ENCODE data around the gene RPL29. TPM values are rescaled to one million over a fixed set of nuclear protein-coding genes. Genes with fewer than 3 reads are reported as not detected.

The RPL29 gene
- polyA plus RNA-seq, 1 donor = 2,526 TPM

DNA sequence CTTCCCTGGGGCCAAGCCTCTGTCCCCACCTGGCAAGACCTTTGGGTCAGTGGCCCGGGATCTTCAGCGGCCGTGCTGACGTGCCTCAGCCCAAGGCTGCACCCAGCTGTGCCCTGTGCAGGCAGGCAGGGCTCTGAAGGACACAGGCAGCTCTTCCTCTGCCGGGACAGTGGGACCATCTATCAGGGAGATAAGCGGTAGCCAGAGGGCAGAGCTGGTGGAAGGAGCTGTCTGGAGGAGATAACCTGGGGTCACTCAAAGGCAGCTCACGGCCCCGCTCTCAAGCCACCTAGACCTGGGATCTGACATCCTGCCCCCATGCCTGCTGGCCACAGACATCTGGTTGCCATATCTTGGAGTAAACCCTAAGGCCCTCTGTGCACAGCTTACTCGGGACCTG lies 33.4 kb upstream of the RPL29 start:
- no peak for DNase-seq
- no peaks in the 10 kb centered on the region for H3K27me3 ChIP-seq (ENCODE audit: control insufficient read depth, insufficient read depth, low read length)
- no peak overlapping the region for H3K27ac ChIP-seq (ENCODE audit: low read length)
- no CpG with 5 or more reads among the region's 9 CpGs for WGBS (ENCODE audit: insufficient coverage, low lambda C conversion rate)
- H3K4me3 ChIP-seq (ENCODE audit: low read length) = no peak overlapping the region
- H3K4me1 ChIP-seq (ENCODE audit: control insufficient read depth, insufficient read depth, low read length) = peaks cover 9% of the 10 kb centered on the region
- H3K36me3 ChIP-seq (ENCODE audit: control insufficient read depth, insufficient read depth, low read length) = no peaks in the 10 kb centered on the region
- no peaks in the 10 kb centered on the region for H3K9me3 ChIP-seq (ENCODE audit: control insufficient read depth, low read depth, low read length)

- Histone ChIP-seq H3K4me1 (ENCODE audit: control insufficient read depth, insufficient read depth, low read length) (peaks cover 7% of the 10 kb centered on the region), H3K4me3 (ENCODE audit: low read length) (no peak overlapping the region), H3K27me3 (ENCODE audit: control insufficient read depth, insufficient read depth, low read length) (no peaks in the 10 kb centered on the region), H3K9me3 (ENCODE audit: control insufficient read depth, low read depth, low read length) (no peaks in the 10 kb centered on the region), H3K27ac (ENCODE audit: low read length) (no peak overlapping the region), H3K36me3 (ENCODE audit: control insufficient read depth, insufficient read depth, low read length) (no peaks in the 10 kb centered on the region)
- WGBS (ENCODE audit: insufficient coverage, low lambda C conversion rate) = no CpG with 5 or more reads among the region's 12 CpGs
- DNase-seq = no peak
Measured at GRCh38 chr3:52028572-52028971, 32.9 kb upstream of the RPL29 start.

- no peaks in the 10 kb centered on the region for H3K9me3 ChIP-seq (ENCODE audit: control insufficient read depth, low read depth, low read length)
- no peaks in the 10 kb centered on the region for H3K36me3 ChIP-seq (ENCODE audit: control insufficient read depth, insufficient read depth, low read length)
- no peaks in the 10 kb centered on the region for H3K27me3 ChIP-seq (ENCODE audit: control insufficient read depth, insufficient read depth, low read length)
- no peak for DNase-seq
- no peak overlapping the region for H3K4me3 ChIP-seq (ENCODE audit: low read length)
- H3K27ac ChIP-seq (ENCODE audit: low read length) = no peak overlapping the region
- 47% methylated on average over 2 of the region's 4 CpGs for WGBS (ENCODE audit: insufficient coverage, low lambda C conversion rate)
- no peaks in the 10 kb centered on the region for H3K4me1 ChIP-seq (ENCODE audit: control insufficient read depth, insufficient read depth, low read length)
Measured at GRCh38 chr3:52026041-52026440, 30.3 kb upstream of the RPL29 start.

DNA sequence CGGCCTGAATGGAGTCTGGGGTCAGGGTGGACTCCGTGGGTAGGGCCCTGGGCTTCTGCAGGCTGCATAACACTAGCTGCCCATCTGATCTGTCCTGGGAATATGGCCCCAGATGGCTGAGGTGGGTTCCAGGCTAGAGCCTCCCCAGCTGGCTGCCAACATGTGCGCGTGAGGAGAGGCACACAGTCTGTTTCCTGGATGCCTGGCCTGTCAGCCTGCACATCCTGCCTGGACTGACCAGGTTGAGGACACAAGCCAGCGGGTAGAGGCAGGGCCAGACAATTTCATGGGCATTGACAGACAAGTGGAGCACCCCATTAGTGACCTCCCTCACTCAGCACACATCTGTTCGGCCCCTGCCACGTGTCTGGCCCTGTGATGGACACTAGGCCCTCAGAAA lies 29.8 kb upstream of the RPL29 start:
- WGBS (ENCODE audit: insufficient coverage, low lambda C conversion rate) = no CpG with 5 or more reads among the region's 7 CpGs
- no peak for DNase-seq

GRCh38 chr3:52024765-52025452 lies 29.2 kb upstream of the RPL29 start:
- no peaks in the 10 kb centered on the region for H3K4me1 ChIP-seq (ENCODE audit: control insufficient read depth, insufficient read depth, low read length)
- no peak overlapping the region for H3K4me3 ChIP-seq (ENCODE audit: low read length)
- no peaks in the 10 kb centered on the region for H3K36me3 ChIP-seq (ENCODE audit: control insufficient read depth, insufficient read depth, low read length)
- H3K27me3 ChIP-seq (ENCODE audit: control insufficient read depth, insufficient read depth, low read length) = no peaks in the 10 kb centered on the region
- no peaks in the 10 kb centered on the region for H3K9me3 ChIP-seq (ENCODE audit: control insufficient read depth, low read depth, low read length)
- WGBS (ENCODE audit: insufficient coverage, low lambda C conversion rate) = no CpG with 5 or more reads among the region's 6 CpGs
- H3K27ac ChIP-seq (ENCODE audit: low read length) = no peak overlapping the region
- DNase-seq = no peak

More for the DNA sequence above, 29.8 kb upstream of the RPL29 start:
- no peak overlapping the region for H3K4me3 ChIP-seq (ENCODE audit: low read length)
- H3K27me3 ChIP-seq (ENCODE audit: control insufficient read depth, insufficient read depth, low read length) = no peaks in the 10 kb centered on the region
- no peak overlapping the region for H3K27ac ChIP-seq (ENCODE audit: low read length)
- no peaks in the 10 kb centered on the region for H3K36me3 ChIP-seq (ENCODE audit: control insufficient read depth, insufficient read depth, low read length)
- H3K4me1 ChIP-seq (ENCODE audit: control insufficient read depth, insufficient read depth, low read length) = no peaks in the 10 kb centered on the region
- H3K9me3 ChIP-seq (ENCODE audit: control insufficient read depth, low read depth, low read length) = no peaks in the 10 kb centered on the region

DNA sequence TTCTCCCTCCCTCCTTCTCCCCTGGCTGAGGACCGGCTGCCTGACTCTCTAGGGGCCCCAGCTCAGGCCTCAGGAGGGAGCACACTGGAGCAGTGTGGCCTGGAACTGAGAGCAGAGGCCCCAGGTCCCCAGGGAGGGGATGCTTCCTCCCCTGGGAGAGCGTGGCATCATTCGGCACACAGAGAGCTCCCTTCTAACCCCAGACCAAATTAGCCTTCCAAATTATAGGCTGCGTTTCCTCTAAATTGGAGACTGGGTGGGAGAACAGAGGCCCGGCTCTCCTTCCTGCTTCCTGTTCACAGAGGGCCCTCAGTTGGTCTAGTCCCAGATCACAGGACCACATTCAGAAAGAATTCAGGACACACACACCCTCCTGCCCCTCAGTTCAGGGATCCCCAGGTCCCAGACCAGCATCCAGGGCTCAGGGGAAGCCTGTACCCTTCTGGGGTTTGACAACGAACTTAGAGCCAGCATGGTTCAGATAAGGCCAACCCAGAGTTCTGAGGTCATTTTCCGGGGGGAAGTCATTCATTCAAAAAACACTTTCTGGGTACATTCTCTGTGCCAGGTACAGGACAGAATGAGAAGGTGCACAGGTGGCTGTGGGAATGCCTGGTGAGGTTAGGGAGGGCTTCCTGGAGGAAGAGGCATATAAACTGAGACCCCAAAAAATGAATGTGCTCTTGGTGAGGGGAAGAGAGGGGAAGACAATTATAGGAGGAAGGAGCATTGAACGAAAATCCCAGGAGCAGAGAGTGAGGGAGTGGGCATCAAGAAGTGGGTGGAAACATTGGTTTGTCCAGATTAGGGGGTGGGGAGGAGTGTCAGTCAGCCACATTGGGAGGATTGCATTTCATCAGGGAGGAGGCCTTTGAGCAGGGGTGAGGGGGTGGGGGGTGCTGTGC lies 28.4 kb upstream of the RPL29 start:
- Histone ChIP-seq H3K27ac (ENCODE audit: low read length) (no peak overlapping the region), H3K9me3 (ENCODE audit: control insufficient read depth, low read depth, low read length) (no peaks in the 10 kb centered on the region), H3K4me1 (ENCODE audit: control insufficient read depth, insufficient read depth, low read length) (no peaks in the 10 kb centered on the region), H3K27me3 (ENCODE audit: control insufficient read depth, insufficient read depth, low read length) (no peaks in the 10 kb centered on the region), H3K36me3 (ENCODE audit: control insufficient read depth, insufficient read depth, low read length) (no peaks in the 10 kb centered on the region), H3K4me3 (ENCODE audit: low read length) (no peak overlapping the region)
- no peak for DNase-seq
- 67% methylated on average over 1 of the region's 8 CpGs for WGBS (ENCODE audit: insufficient coverage, low lambda C conversion rate)

GRCh38 chr3:52023101-52023770 lies 27.5 kb upstream of the RPL29 start:
- WGBS (ENCODE audit: insufficient coverage, low lambda C conversion rate) = no CpG with 5 or more reads among the region's 3 CpGs
- Histone ChIP-seq H3K36me3 (ENCODE audit: control insufficient read depth, insufficient read depth, low read length) (no peaks in the 10 kb centered on the region), H3K27ac (ENCODE audit: low read length) (no peak overlapping the region), H3K27me3 (ENCODE audit: control insufficient read depth, insufficient read depth, low read length) (no peaks in the 10 kb centered on the region), H3K4me1 (ENCODE audit: control insufficient read depth, insufficient read depth, low read length) (no peaks in the 10 kb centered on the region), H3K4me3 (ENCODE audit: low read length) (no peak overlapping the region), H3K9me3 (ENCODE audit: control insufficient read depth, low read depth, low read length) (no peaks in the 10 kb centered on the region)
- no peak for DNase-seq

DNA sequence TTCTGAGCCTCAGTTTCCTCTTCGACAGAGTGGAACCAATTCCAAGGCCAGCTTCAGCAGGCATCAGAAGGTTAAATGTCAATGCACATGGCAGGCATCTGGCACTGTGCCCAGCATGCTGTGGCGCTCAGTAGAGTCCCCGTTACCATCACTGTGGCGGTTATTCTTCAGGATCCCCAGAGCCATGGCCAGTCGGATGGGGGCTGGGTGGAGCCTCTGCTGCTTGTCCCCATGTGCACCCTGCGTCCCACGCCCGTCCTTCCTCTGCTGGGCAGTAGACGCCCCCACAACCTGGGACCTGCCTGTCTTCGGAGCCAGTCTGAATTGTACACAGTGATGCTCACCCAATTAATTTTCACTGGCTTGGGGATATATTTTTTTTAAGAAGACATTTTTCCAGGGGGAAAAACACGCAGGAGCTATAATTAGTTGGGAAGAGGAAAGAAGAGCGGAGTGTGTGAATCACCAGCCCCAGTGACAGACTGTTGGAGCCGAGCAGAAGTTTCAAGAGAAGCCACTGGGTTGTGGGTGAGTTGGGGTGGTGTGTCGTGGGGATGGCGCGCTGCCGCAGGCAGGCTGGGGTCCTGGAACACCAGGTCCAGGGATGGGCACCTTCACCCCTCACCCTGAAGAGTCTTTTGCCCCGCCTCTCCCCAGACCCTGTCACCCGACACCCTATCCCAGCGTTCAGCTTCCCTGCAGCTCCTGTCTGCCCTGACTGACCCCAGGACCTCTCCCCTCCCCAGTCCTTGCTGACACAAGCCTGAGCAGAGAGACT lies 26.8 kb upstream of the RPL29 start:
- H3K9me3 ChIP-seq (ENCODE audit: control insufficient read depth, low read depth, low read length) = no peaks in the 10 kb centered on the region
- no peak overlapping the region for H3K27ac ChIP-seq (ENCODE audit: low read length)
- no peaks in the 10 kb centered on the region for H3K36me3 ChIP-seq (ENCODE audit: control insufficient read depth, insufficient read depth, low read length)
- H3K4me3 ChIP-seq (ENCODE audit: low read length) = no peak overlapping the region
- no peaks in the 10 kb centered on the region for H3K27me3 ChIP-seq (ENCODE audit: control insufficient read depth, insufficient read depth, low read length)
- no peaks in the 10 kb centered on the region for H3K4me1 ChIP-seq (ENCODE audit: control insufficient read depth, insufficient read depth, low read length)
- no peak for DNase-seq
- WGBS (ENCODE audit: insufficient coverage, low lambda C conversion rate) = no CpG with 5 or more reads among the region's 20 CpGs

DNA sequence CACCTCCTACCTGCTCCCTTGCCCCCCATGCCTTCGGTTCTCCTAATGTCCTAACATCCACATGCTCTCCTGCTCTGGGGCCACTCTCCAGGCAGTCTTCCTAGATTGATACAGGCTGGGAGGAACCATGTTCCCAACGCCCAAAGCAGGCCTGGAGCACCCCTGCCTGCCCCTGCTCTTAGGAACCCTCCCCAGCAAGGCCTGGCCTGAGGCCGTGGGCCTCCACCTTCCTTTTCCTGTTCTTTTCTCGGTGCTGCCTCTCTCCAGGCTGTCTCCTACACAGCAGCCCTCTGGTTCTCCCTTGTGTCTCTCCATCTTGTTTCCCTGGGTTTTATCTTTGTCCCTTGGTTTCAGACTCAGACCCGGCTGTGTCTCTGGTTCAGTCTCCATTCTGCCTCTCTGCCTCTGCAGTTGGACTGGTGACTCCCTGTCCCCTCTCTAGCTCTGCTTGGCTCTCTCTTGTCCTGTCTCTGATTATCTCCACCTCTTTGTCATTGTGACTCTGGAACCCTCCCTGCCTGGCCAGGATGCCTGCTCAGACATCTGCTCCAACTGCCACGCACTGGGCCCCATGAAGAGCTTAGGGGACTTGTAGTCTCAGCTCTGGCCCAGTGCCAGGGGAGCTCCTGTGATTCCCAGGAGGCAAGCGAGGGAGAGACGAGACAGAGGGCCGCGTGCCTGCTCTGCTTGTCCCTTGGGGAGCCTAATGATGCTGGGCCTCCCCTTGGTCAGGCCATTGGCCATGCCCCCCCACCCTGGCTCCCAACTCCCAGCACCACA lies 26.0 kb upstream of the RPL29 start:
- H3K36me3 ChIP-seq (ENCODE audit: control insufficient read depth, insufficient read depth, low read length) = no peaks in the 10 kb centered on the region
- H3K27me3 ChIP-seq (ENCODE audit: control insufficient read depth, insufficient read depth, low read length) = no peaks in the 10 kb centered on the region
- DNase-seq = no peak
- H3K27ac ChIP-seq (ENCODE audit: low read length) = no peak overlapping the region
- 95% methylated on average over 3 of the region's 10 CpGs for WGBS (ENCODE audit: insufficient coverage, low lambda C conversion rate)
- no peaks in the 10 kb centered on the region for H3K9me3 ChIP-seq (ENCODE audit: control insufficient read depth, low read depth, low read length)
- H3K4me1 ChIP-seq (ENCODE audit: control insufficient read depth, insufficient read depth, low read length) = no peaks in the 10 kb centered on the region
- no peak overlapping the region for H3K4me3 ChIP-seq (ENCODE audit: low read length)
